ENCODE results near the gene LIX1. TPM values are rescaled to one million over a fixed set of nuclear protein-coding genes. Genes with fewer than 3 reads are reported as not detected.

Gene LIX1
- total RNA-seq, 1 experiment from 2014 or later: 4.1 TPM

DNA sequence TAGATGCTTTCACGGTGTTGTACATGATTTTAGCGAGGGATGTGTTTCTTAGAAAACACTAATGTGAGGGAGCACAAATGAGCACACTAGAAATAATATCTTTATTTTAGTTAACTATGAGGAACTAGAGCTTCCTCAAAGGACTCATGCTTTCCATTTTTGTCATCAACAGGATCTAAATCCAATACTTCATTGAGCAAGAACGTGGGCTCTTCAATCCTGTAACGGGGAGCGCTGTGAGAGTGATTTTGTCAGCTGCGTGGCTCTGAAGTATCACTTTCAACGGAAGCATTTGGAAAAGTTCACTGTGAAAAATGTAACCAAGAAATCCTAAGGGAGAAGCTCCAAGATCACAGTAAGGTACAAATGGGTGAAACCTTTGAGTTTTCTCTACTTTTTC lies 93.2 kb downstream of the LIX1 start:
- Histone ChIP-seq H3K4me3 (ENCODE audit: low read depth, low read length) (no peak overlapping the region), H3K4me1 (peaks cover 8% of the 10 kb centered on the region), H3K9me3 (no peaks in the 10 kb centered on the region), H3K36me3 (ENCODE audit: control insufficient read depth, insufficient read depth, low read length) (no peaks in the 10 kb centered on the region), H3K27me3 (replicated peaks; ENCODE audit: control insufficient read depth, insufficient read depth, low read length) (no peaks in the 10 kb centered on the region)
- no peak overlapping the region for H3K4me3 Mint-ChIP-seq (ENCODE audit: unreplicated experiment)
- H3K27me3 Mint-ChIP-seq (ENCODE audit: insufficient read depth, unreplicated experiment): no peaks in the 10 kb centered on the region
- peaks cover 16% of the 10 kb centered on the region for H3K9me3 Mint-ChIP-seq (ENCODE audit: unreplicated experiment)
- no peak overlapping the region for H3K27ac Mint-ChIP-seq (ENCODE audit: unreplicated experiment)
- BruUV-seq (replicated peaks): no TSS peak
- H3K36me3 Mint-ChIP-seq (ENCODE audit: insufficient read depth, unreplicated experiment): no peaks in the 10 kb centered on the region
- TF ChIP-seq CTCF (IDR thresholded peaks at IDR 0.05; ENCODE audit: insufficient read depth in 1 of 2, low read depth in 1 of 2, low read length in 1 of 2, severe bottlenecking in 1 of 2, unreplicated experiment in 1 of 2): no peak
- ChIA-PET POLR2A (no interaction called here), CTCF (no interaction called here)
- H3K4me1 Mint-ChIP-seq (ENCODE audit: low read depth, unreplicated experiment): peaks cover 14% of the 10 kb centered on the region
- no peak for DNase-seq
- intact Hi-C loops (cut with micrococcal nuclease; ENCODE audit: unreplicated experiment): no loop called here

- ChIA-PET CTCF (interaction anchor here (4.9 kb wide), 1 partner anchor 96 kb away, joined by 35 read pairs; the partner anchor contains the start of gene LIX1), POLR2A (no interaction called here)
- H3K4me3 Mint-ChIP-seq (ENCODE audit: unreplicated experiment): no peak overlapping the region
Observed at GRCh38 chr5:97047076-97047475, 95.3 kb downstream of the LIX1 start.

DNA sequence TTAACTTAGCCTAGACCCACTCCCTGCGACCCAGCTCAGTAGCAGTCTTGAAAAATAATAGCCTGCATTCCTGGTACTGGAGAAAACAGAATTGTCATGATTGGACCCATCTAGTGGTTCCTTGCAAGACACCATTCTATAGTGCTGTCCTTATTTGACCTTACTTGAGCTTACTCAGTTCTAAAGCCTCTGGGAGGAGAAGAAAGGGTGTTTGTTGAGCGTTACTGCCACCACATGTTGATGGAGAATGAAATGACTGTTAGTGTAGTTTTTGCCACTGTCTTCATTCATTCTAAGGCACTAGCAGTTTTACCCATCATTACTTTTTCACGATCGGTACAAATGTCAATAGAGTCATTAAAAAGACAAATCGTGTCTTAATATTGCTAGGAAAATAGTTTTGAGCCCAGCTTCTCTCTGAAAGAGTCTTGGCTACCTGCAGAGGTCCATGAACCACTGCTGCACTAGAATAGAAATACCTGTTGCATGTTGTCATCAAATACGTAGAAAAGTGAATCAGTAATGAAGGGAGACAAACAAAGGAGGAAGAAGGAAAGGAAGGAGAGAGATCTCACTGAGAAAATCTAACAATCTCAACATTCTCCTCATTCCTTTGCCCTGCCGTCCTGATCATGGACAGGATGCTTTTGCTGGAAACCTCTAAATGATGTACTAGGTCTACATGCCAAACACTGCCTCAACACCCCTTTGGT lies 96.0 kb downstream of the LIX1 start:
- TF ChIP-seq CTCF (IDR thresholded peaks at IDR 0.05; ENCODE audit: insufficient read depth in 1 of 2, low read depth in 1 of 2, low read length in 1 of 2, severe bottlenecking in 1 of 2, unreplicated experiment in 1 of 2): no peak
- no TSS peak for BruUV-seq (replicated peaks)
- intact Hi-C loops (cut with micrococcal nuclease; ENCODE audit: unreplicated experiment): no loop called here
- ChIA-PET POLR2A (no interaction called here), CTCF (interaction anchor here (4.9 kb wide), 1 partner anchor 96 kb away, joined by 35 read pairs; the partner anchor contains the start of gene LIX1)
- Mint-ChIP-seq H3K9me3 (ENCODE audit: unreplicated experiment) (no peaks in the 10 kb centered on the region), H3K27me3 (ENCODE audit: insufficient read depth, unreplicated experiment) (no peaks in the 10 kb centered on the region), H3K4me3 (ENCODE audit: unreplicated experiment) (no peak overlapping the region), H3K4me1 (ENCODE audit: low read depth, unreplicated experiment) (peaks cover 37% of the 10 kb centered on the region), H3K36me3 (ENCODE audit: insufficient read depth, unreplicated experiment) (no peaks in the 10 kb centered on the region), H3K27ac (ENCODE audit: unreplicated experiment) (no peak overlapping the region)
- DNase-seq: no peak
- H3K4me1 ChIP-seq: peaks cover 25% of the 10 kb centered on the region
- peaks cover 1% of the 10 kb centered on the region; the same call in 1 of the 2 replicates for H3K36me3 ChIP-seq (ENCODE audit: control insufficient read depth, insufficient read depth, low read length)
- H3K9me3 ChIP-seq: no peaks in the 10 kb centered on the region
- H3K27me3 ChIP-seq (replicated peaks; ENCODE audit: control insufficient read depth, insufficient read depth, low read length): no peaks in the 10 kb centered on the region
- H3K4me3 ChIP-seq (ENCODE audit: low read depth, low read length): no peak overlapping the region

More at GRCh38 chr5:97047076-97047475, 95.3 kb downstream of the LIX1 start:
- Histone ChIP-seq H3K4me1 (peaks cover 25% of the 10 kb centered on the region), H3K27me3 (replicated peaks; ENCODE audit: control insufficient read depth, insufficient read depth, low read length) (no peaks in the 10 kb centered on the region), H3K4me3 (ENCODE audit: low read depth, low read length) (no peak overlapping the region), H3K36me3 (ENCODE audit: control insufficient read depth, insufficient read depth, low read length) (no peaks in the 10 kb centered on the region; the same call in 1 of the 2 replicates), H3K9me3 (no peaks in the 10 kb centered on the region)
- H3K27ac Mint-ChIP-seq (ENCODE audit: unreplicated experiment): no peak overlapping the region
- no peaks in the 10 kb centered on the region for H3K27me3 Mint-ChIP-seq (ENCODE audit: insufficient read depth, unreplicated experiment)
- H3K36me3 Mint-ChIP-seq (ENCODE audit: insufficient read depth, unreplicated experiment): no peaks in the 10 kb centered on the region
- BruUV-seq (replicated peaks): no TSS peak
- peaks cover 35% of the 10 kb centered on the region for H3K4me1 Mint-ChIP-seq (ENCODE audit: low read depth, unreplicated experiment)
- no peak for TF ChIP-seq CTCF (IDR thresholded peaks at IDR 0.05; ENCODE audit: insufficient read depth in 1 of 2, low read depth in 1 of 2, low read length in 1 of 2, severe bottlenecking in 1 of 2, unreplicated experiment in 1 of 2)
- H3K9me3 Mint-ChIP-seq (ENCODE audit: unreplicated experiment): peaks cover 3% of the 10 kb centered on the region
- DNase-seq: no peak
- intact Hi-C loops (cut with micrococcal nuclease; ENCODE audit: unreplicated experiment): no loop called here

All from Caco-2 (cell line).